ENCODE data around the gene ZNF644. TPM values are rescaled to one million over a fixed set of nuclear protein-coding genes. Genes with fewer than 3 reads are reported as not detected.
"Not testable (repeated sequence)": the region's sequence is repeated elsewhere in the genome, so short reads cannot be mapped to it uniquely, and the experiment has no call there.

Gene ZNF644
- total RNA-seq, 2 donors from 2014 or later = 46.9 to 66.2 TPM

DNA sequence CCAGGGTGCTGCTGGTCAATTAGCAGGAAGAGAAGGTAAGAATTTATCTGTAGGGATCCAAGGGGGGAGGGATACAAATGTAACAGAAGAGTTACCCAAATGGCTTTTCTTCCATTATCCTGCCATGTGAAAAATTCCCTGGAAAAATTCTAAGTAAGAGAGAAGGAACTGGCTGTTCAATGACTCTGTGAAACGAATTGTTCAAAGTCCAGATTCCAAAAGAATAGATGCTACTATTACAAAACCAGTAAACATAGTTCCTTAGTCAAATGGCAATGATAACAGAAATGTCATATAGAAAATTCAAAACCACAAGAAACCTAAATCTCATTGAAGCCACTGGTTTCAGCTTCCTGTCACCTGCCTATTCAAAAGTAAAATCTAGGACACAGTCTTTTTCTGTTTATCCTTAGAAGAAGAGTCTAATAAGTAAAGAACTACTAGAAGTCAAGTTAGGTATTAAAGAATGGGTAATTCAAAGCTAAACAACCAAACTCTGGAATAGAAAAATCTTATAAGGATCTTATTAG, 102.6 kb downstream of the ZNF644 start:
- Histone ChIP-seq H3K27ac (no peak overlapping the region), H3K27me3 (no peaks in the 10 kb centered on the region), H3K4me1 (peaks cover 5% of the 10 kb centered on the region), H3K4me3 (no peak overlapping the region), H3K36me3 (no peaks in the 10 kb centered on the region), H3K9me3 (no peaks in the 10 kb centered on the region), H3K9ac (ENCODE audit: low read depth in 2 of 2, low read length in 2 of 2) (no peak overlapping the region)
- TF ChIP-seq, protein P1, sequence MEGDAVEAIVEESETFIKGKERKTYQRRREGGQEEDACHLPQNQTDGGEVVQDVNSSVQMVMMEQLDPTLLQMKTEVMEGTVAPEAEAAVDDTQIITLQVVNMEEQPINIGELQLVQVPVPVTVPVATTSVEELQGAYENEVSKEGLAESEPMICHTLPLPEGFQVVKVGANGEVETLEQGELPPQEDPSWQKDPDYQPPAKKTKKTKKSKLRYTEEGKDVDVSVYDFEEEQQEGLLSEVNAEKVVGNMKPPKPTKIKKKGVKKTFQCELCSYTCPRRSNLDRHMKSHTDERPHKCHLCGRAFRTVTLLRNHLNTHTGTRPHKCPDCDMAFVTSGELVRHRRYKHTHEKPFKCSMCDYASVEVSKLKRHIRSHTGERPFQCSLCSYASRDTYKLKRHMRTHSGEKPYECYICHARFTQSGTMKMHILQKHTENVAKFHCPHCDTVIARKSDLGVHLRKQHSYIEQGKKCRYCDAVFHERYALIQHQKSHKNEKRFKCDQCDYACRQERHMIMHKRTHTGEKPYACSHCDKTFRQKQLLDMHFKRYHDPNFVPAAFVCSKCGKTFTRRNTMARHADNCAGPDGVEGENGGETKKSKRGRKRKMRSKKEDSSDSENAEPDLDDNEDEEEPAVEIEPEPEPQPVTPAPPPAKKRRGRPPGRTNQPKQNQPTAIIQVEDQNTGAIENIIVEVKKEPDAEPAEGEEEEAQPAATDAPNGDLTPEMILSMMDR (IDR thresholded peaks at IDR 0.05) = no peak
- intact Hi-C loops (cut with DNase I) = no loop called here
- no peak for DNase-seq

DNA sequence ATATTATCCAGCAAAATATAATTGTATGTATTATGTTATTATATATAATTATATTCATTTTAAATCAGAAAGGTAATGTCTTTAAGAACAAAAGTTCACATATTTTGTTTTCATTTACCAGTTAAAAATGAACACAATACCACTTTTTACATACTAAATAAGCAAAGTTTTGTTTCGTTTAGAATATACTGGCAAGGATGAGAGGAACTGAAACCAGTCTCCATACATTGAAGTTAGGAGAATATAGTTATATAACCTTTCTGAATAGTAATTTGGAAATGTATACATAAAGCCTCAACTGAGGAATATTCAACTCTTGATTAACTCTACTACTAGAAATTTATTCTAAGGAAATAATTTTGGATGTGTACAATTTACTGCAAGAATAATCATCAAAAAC, 110.5 kb downstream of the ZNF644 start:
- H3K27me3 ChIP-seq = no peaks in the 10 kb centered on the region
- H3K9me3 ChIP-seq = no peaks in the 10 kb centered on the region
- no peak overlapping the region for H3K4me3 ChIP-seq
- no peaks in the 10 kb centered on the region for H3K4me1 ChIP-seq
- no peaks in the 10 kb centered on the region for H3K36me3 ChIP-seq
- no peak overlapping the region for H3K9ac ChIP-seq (ENCODE audit: low read depth in 2 of 2, low read length in 2 of 2)
- no peak overlapping the region for H3K27ac ChIP-seq
- intact Hi-C loops (cut with DNase I) = no loop called here
- TF ChIP-seq, protein P1 (IDR thresholded peaks at IDR 0.05) = no peak
- no peak for DNase-seq

DNA sequence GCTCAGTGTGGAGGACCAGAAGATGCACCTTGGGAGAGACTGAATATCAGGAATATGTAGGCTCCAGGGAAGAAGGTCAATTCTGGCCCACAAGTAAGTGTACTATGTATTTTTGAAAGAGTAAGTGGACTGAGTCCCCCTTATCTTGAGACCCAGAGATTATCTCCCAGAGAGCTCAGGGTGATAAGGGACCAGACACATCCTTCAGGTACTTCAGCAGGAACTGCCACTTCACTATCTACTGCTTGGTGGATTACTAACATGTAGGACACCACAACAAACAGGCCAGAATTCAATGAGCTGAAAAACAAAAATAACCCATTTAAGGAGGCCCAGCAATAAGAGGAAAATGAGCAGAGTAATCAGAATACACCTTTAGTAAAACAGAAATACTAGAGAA, 119.2 kb downstream of the ZNF644 start:
- no peaks in the 10 kb centered on the region for H3K27me3 ChIP-seq
- intact Hi-C loops (cut with DNase I) = no loop called here
- H3K4me1 ChIP-seq = no peaks in the 10 kb centered on the region
- no peak for DNase-seq
- H3K9ac ChIP-seq (ENCODE audit: low read depth in 2 of 2, low read length in 2 of 2) = no peak overlapping the region
- no peaks in the 10 kb centered on the region for H3K9me3 ChIP-seq
- H3K4me3 ChIP-seq = no peak overlapping the region
- H3K27ac ChIP-seq = no peak overlapping the region
- H3K36me3 ChIP-seq = no peaks in the 10 kb centered on the region
- TF ChIP-seq, protein P1 (IDR thresholded peaks at IDR 0.05) = no peak

DNA sequence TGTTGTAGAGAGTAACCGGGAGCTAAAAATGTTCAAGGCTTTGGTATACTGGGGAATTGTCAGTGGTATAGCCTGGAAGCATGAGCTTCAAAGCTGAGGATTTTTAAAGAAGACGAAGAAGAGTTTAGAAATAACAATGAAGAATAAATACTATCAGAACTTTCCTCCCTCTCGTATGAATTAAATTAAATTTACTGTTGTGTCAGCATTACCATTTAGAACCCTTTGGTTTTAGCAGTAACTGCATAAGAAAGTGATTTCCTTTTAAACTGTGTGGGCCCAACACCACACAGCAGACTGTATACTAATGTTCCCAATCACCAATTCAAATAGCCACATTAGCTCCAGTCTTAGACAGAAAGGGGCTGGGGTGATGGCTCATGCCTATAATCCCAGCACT, 122.6 kb downstream of the ZNF644 start:
- intact Hi-C loops (cut with DNase I) = no loop called here
- H3K27ac ChIP-seq = no peak overlapping the region
- H3K4me1 ChIP-seq = no peaks in the 10 kb centered on the region
- H3K27me3 ChIP-seq = no peaks in the 10 kb centered on the region
- H3K36me3 ChIP-seq = no peaks in the 10 kb centered on the region
- TF ChIP-seq, protein P1 (IDR thresholded peaks at IDR 0.05) = no peak
- H3K4me3 ChIP-seq = no peak overlapping the region
- DNase-seq = no peak
- no peaks in the 10 kb centered on the region for H3K9me3 ChIP-seq
- H3K9ac ChIP-seq (ENCODE audit: low read depth in 2 of 2, low read length in 2 of 2) = no peak overlapping the region

DNA sequence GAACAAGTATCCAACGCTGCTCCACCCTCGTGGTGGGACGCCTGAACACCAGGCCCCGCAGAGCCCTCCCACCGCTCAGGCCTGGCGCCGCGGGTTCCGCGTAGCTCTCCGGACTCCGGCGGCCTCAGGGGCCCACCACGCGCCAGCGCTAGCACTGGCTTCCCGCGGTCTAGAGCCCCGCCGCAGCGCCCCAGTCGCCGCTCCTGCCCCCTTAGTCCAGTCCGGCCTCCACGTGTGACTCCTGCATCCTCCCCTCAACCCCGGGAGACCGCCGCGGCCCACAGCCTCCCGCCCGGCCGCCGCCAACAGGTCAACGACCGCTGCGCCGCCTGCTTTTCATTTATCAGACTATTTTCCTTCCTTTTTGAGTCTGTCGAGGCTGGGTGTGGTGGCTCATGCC, 128.2 kb downstream of the ZNF644 start:
- H3K27ac ChIP-seq; H3K4me1 ChIP-seq; intact Hi-C loops (cut with DNase I); H3K4me3 ChIP-seq; DNase-seq; H3K9me3 ChIP-seq; H3K36me3 ChIP-seq; H3K27me3 ChIP-seq; H3K9ac ChIP-seq (ENCODE audit: low read depth in 2 of 2, low read length in 2 of 2): not testable (repeated sequence)

DNA sequence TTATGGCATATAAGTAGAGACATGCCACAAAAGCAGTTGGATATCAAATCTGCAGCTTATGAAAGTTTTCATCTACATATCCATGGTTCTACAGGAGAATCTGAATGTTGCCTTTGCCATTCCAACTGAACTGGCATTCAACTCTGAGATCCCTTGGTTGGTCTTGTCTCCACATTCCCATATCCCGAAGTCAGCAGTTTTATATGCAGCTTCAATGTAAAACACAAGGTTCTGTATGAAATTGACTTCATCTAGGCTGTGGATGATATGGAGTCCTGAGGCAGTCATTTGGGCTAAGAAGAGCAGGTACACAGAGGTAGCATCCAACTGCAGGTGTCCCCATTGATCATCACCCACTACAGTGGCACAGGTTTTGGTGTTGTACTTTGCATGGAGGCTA, 129.0 kb downstream of the ZNF644 start:
- intact Hi-C loops (cut with DNase I); H3K9me3 ChIP-seq; H3K36me3 ChIP-seq; H3K4me3 ChIP-seq; DNase-seq; H3K9ac ChIP-seq (ENCODE audit: low read depth in 2 of 2, low read length in 2 of 2); H3K27me3 ChIP-seq; H3K4me1 ChIP-seq; H3K27ac ChIP-seq: not testable (repeated sequence)

DNA sequence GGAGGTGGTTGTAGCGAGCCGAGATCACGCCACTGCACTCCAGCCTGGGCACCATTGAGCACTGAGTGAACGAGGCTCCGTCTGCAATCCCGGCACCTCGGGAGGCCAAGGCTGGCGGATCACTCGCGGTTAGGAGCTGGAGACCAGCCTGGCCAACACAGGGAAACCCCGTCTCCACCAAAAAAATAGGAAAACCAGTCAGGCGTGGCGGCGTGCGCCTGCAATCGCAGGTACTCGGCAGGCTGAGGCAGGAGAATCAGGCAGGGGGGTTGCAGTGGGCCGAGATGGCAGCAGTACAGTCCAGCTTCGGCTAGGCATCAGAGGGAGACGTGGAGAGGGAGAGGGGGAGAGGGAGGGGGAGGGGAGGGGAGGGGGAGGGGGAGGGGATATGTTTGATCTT, 129.6 kb downstream of the ZNF644 start:
- H3K27ac ChIP-seq; H3K4me3 ChIP-seq; H3K9ac ChIP-seq (ENCODE audit: low read depth in 2 of 2, low read length in 2 of 2); intact Hi-C loops (cut with DNase I); H3K9me3 ChIP-seq; DNase-seq; H3K27me3 ChIP-seq; H3K36me3 ChIP-seq; H3K4me1 ChIP-seq: not testable (repeated sequence)

DNA sequence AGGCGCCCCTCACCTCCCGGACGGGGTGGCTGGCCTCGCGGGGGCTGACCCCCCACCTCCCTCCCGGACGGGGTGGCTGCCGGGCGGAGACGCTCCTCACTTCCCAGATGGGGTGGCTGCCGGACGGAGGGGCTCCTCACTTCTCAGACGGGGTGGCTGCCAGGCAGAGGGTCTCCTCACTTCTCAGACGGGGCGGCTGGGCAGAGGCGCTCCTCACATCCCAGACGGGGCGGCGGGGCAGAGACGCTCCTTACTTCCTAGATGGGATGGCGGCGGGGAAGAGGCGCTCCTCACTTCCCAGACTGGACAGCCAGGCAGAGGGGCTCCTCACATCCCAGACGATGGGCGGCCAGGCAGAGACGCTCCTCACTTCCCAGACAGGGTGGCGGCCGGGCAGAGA, 130.1 kb downstream of the ZNF644 start:
- H3K4me3 ChIP-seq; H3K9ac ChIP-seq (ENCODE audit: low read depth in 2 of 2, low read length in 2 of 2); intact Hi-C loops (cut with DNase I); H3K27ac ChIP-seq; H3K4me1 ChIP-seq; H3K9me3 ChIP-seq; H3K36me3 ChIP-seq; DNase-seq; H3K27me3 ChIP-seq: not testable (repeated sequence)

All from colonic mucosa (tissue), 4 donors.